SJCRH30 (cell line): ENCODE data around the gene SUN1. TPM values are rescaled to one million over a fixed set of nuclear protein-coding genes. Genes with fewer than 3 reads are reported as not detected.

Experiments
- DNase-seq, 2 experiments: peaks; one replicate each; pipeline ENCODE4 v3.0.0-alpha.2; 2015 to 2020
- H3K27ac ChIP-seq: fragments of 250-450 bp; sonication (Bioruptor Pico); 2 replicates; pipeline ENCODE4 v1.5.1; 2020; ENCODE audit warnings: mild to moderate bottlenecking, moderate library complexity
- H3K27me3 ChIP-seq: fragments of 250-450 bp; sonication (Bioruptor Pico); 2 replicates; pipeline ENCODE4 v1.5.1; 2020; ENCODE audit warnings: mild to moderate bottlenecking, moderate library complexity
- H3K36me3 ChIP-seq: fragments of 250-450 bp; sonication (Bioruptor Pico); 2 replicates; pipeline ENCODE4 v1.5.1; 2020; ENCODE audit warnings: mild to moderate bottlenecking, moderate library complexity
- H3K4me1 ChIP-seq: fragments of 250-450 bp; sonication (Bioruptor Pico); 2 replicates; pipeline ENCODE4 v1.5.1; 2020; ENCODE audit warnings: mild to moderate bottlenecking, moderate library complexity
- H3K4me3 ChIP-seq: fragments of 250-450 bp; sonication (Bioruptor Pico); 2 replicates; pipeline ENCODE4 v1.5.1; 2020; ENCODE audit warnings: mild to moderate bottlenecking, moderate library complexity
- H3K9me3 ChIP-seq: fragments of 250-450 bp; sonication (Bioruptor Pico); replicated peaks from 2 replicates; pipeline ENCODE4 v1.5.1; 2020; ENCODE audit warnings: mild to moderate bottlenecking, moderate library complexity
- total RNA-seq: library from RNA; depleted of rRNA; stranded (reverse); fragments of >200 nt; shearing (Covaris generic); gene quantifications from 2 replicates; pipeline ENCODE4 v1.2.3, GENCODE V29; 2014

Gene SUN1
- total RNA-seq, 1 experiment from 2014 or later, result 83.3 TPM

- no peak for DNase-seq
- Histone ChIP-seq H3K9me3 (no peaks in the 10 kb centered on the region), H3K4me3 (no peak overlapping the region), H3K27me3 (no peaks in the 10 kb centered on the region), H3K27ac (no peak overlapping the region), H3K36me3 (peaks cover 3% of the 10 kb centered on the region; the same call in 1 of the 2 replicates), H3K4me1 (no peaks in the 10 kb centered on the region)
Observed at GRCh38 chr7:822692-823276, 9.5 kb upstream of the SUN1 start.

GRCh38 chr7:823649-824048, 8.6 kb upstream of the SUN1 start:
- H3K4me3 ChIP-seq, result no peak overlapping the region
- H3K27ac ChIP-seq, result no peak overlapping the region
- H3K4me1 ChIP-seq, result no peaks in the 10 kb centered on the region
- H3K36me3 ChIP-seq, result peaks cover 3% of the 10 kb centered on the region; the same call in 1 of the 2 replicates
- no peaks in the 10 kb centered on the region for H3K9me3 ChIP-seq
- no peaks in the 10 kb centered on the region for H3K27me3 ChIP-seq
- no peak for DNase-seq

GRCh38 chr7:824081-824480, 8.2 kb upstream of the SUN1 start:
- no peaks in the 10 kb centered on the region for H3K4me1 ChIP-seq
- H3K9me3 ChIP-seq, result no peaks in the 10 kb centered on the region
- DNase-seq, result no peak
- no peak overlapping the region for H3K27ac ChIP-seq
- no peaks in the 10 kb centered on the region for H3K27me3 ChIP-seq
- no peak overlapping the region for H3K4me3 ChIP-seq
- peaks cover 3% of the 10 kb centered on the region; the same call in 1 of the 2 replicates for H3K36me3 ChIP-seq

- Histone ChIP-seq H3K9me3 (no peaks in the 10 kb centered on the region), H3K27ac (no peak overlapping the region), H3K4me3 (no peak overlapping the region), H3K4me1 (no peaks in the 10 kb centered on the region), H3K27me3 (no peaks in the 10 kb centered on the region), H3K36me3 (peaks cover 3% of the 10 kb centered on the region; the same call in 1 of the 2 replicates)
- no peak for DNase-seq
Observed at GRCh38 chr7:824664-825063, 7.6 kb upstream of the SUN1 start.

GRCh38 chr7:825386-825785, 6.9 kb upstream of the SUN1 start:
- H3K4me1 ChIP-seq, result no peaks in the 10 kb centered on the region
- H3K27ac ChIP-seq, result no peak overlapping the region
- H3K4me3 ChIP-seq, result no peak overlapping the region
- H3K9me3 ChIP-seq, result no peaks in the 10 kb centered on the region
- H3K27me3 ChIP-seq, result no peaks in the 10 kb centered on the region
- DNase-seq, result no peak
- H3K36me3 ChIP-seq, result peaks cover 3% of the 10 kb centered on the region; the same call in 1 of the 2 replicates

GRCh38 chr7:826230-826917, 5.9 kb upstream of the SUN1 start:
- H3K4me3 ChIP-seq, result no peak overlapping the region
- no peak overlapping the region for H3K27ac ChIP-seq
- H3K27me3 ChIP-seq, result no peaks in the 10 kb centered on the region
- H3K36me3 ChIP-seq, result peaks cover 3% of the 10 kb centered on the region; the same call in 1 of the 2 replicates
- no peak for DNase-seq
- no peaks in the 10 kb centered on the region for H3K9me3 ChIP-seq
- no peaks in the 10 kb centered on the region for H3K4me1 ChIP-seq

GRCh38 chr7:828793-829561, 3.3 kb upstream of the SUN1 start:
- no peak overlapping the region for H3K27ac ChIP-seq
- no peaks in the 10 kb centered on the region for H3K4me1 ChIP-seq
- DNase-seq, result no peak

GRCh38 chr7:830069-830468, 2.2 kb upstream of the SUN1 start:
- Histone ChIP-seq H3K4me1 (no peaks in the 10 kb centered on the region), H3K4me3 (no peak overlapping the region), H3K36me3 (peaks cover 6% of the 10 kb centered on the region; the same call in 1 of the 2 replicates), H3K27ac (no peak overlapping the region), H3K9me3 (no peaks in the 10 kb centered on the region), H3K27me3 (no peaks in the 10 kb centered on the region)
- no peak for DNase-seq

More at GRCh38 chr7:828793-829561, 3.3 kb upstream of the SUN1 start:
- H3K4me3 ChIP-seq, result no peak overlapping the region
- H3K36me3 ChIP-seq, result peaks cover 6% of the 10 kb centered on the region; the same call in 1 of the 2 replicates
- no peaks in the 10 kb centered on the region for H3K9me3 ChIP-seq
- no peaks in the 10 kb centered on the region for H3K27me3 ChIP-seq

- no peaks in the 10 kb centered on the region for H3K9me3 ChIP-seq
- H3K36me3 ChIP-seq, result 0 out of 2 replicates have a peak, but pooled peaks cover 3% of the 10 kb centered on the region
- H3K27ac ChIP-seq, result no peak overlapping the region
- H3K27me3 ChIP-seq, result no peaks in the 10 kb centered on the region
- H3K4me1 ChIP-seq, result no peaks in the 10 kb centered on the region
- DNase-seq, result no peak
- H3K4me3 ChIP-seq, result no peak overlapping the region
Observed at GRCh38 chr7:831596-832166, 595 bp upstream of the SUN1 start.

GRCh38 chr7:832968-833424, 720 bp downstream of the SUN1 start:
- H3K4me1 ChIP-seq, result no peaks in the 10 kb centered on the region
- H3K9me3 ChIP-seq, result no peaks in the 10 kb centered on the region
- no peak overlapping the region for H3K27ac ChIP-seq
- H3K27me3 ChIP-seq, result no peaks in the 10 kb centered on the region
- H3K4me3 ChIP-seq, result no peak overlapping the region
- no peak for DNase-seq
- 0 out of 2 replicates have a peak, but pooled peaks cover 3% of the 10 kb centered on the region for H3K36me3 ChIP-seq

- Histone ChIP-seq H3K9me3 (no peaks in the 10 kb centered on the region), H3K36me3 (0 out of 2 replicates have a peak, but pooled peaks cover 3% of the 10 kb centered on the region), H3K4me3 (no peak overlapping the region), H3K27me3 (no peaks in the 10 kb centered on the region), H3K4me1 (no peaks in the 10 kb centered on the region), H3K27ac (no peak overlapping the region)
- no peak for DNase-seq
Observed at GRCh38 chr7:833601-834258, 1.5 kb downstream of the SUN1 start.

GRCh38 chr7:834277-834676, 2.0 kb downstream of the SUN1 start:
- no peak for DNase-seq
- Histone ChIP-seq H3K9me3 (no peaks in the 10 kb centered on the region), H3K27ac (no peak overlapping the region), H3K27me3 (no peaks in the 10 kb centered on the region), H3K4me3 (no peak overlapping the region), H3K4me1 (no peaks in the 10 kb centered on the region), H3K36me3 (peaks cover 7% of the 10 kb centered on the region)

GRCh38 chr7:835021-835420, 2.7 kb downstream of the SUN1 start:
- Histone ChIP-seq H3K9me3 (no peaks in the 10 kb centered on the region), H3K27me3 (no peaks in the 10 kb centered on the region), H3K4me1 (no peaks in the 10 kb centered on the region), H3K36me3 (peaks cover 7% of the 10 kb centered on the region), H3K4me3 (no peak overlapping the region), H3K27ac (no peak overlapping the region)
- DNase-seq, result no peak
